Measurements from ENCODE around the gene KDM3B. TPM values are rescaled to one million over a fixed set of nuclear protein-coding genes. Genes with fewer than 3 reads are reported as not detected.

The KDM3B gene
- total and polyA plus RNA-seq, 2 donors, result 40.0 to 43.2 TPM

- H3K9me3 ChIP-seq (ENCODE audit: control insufficient read depth in 2 of 2, insufficient read depth in 1 of 2, low read length in 1 of 2), result peaks cover 2 to 4% of the 10 kb centered on the region in 2 donors
- DNase-seq (ENCODE audit: low read depth in 6 of 9, low spot score in 9 of 9), result peak in 2 of 9 donors; percentile 33 to 55
- H3K4me3 ChIP-seq (ENCODE audit: low read length in 2 of 2), result peak overlapping the region; percentile 91 to 100
- under 1% methylated on average over 11 of the region's 11 CpGs for WGBS
- H3K27me3 ChIP-seq (ENCODE audit: control insufficient read depth in 2 of 2, insufficient read depth in 1 of 2, low read length in 1 of 2), result no peaks in the 10 kb centered on the region
- peaks cover 11 to 14% of the 10 kb centered on the region in 2 donors for H3K36me3 ChIP-seq (ENCODE audit: control insufficient read depth in 2 of 2, insufficient read depth in 2 of 2, low read length in 1 of 2)
- H3K27ac ChIP-seq (ENCODE audit: low read depth in 1 of 2, low read length in 1 of 2), result peak overlapping the region; percentile 97 to 99
- peaks cover 11 to 13% of the 10 kb centered on the region in 2 donors for H3K4me1 ChIP-seq (ENCODE audit: control insufficient read depth in 2 of 2, insufficient read depth in 2 of 2, low read length in 2 of 2)
These were observed 1.1 kb downstream of the KDM3B start for GRCh38 chr5:138353560-138354080.

GRCh38 chr5:138354387-138354786, 1.9 kb downstream of the KDM3B start:
- H3K4me1 ChIP-seq (ENCODE audit: control insufficient read depth in 2 of 2, insufficient read depth in 2 of 2, low read length in 2 of 2), result peaks cover 11 to 13% of the 10 kb centered on the region in 2 donors
- 24% methylated on average over 5 of the region's 5 CpGs for WGBS

GRCh38 chr5:138354926-138355378, 2.5 kb downstream of the KDM3B start:
- H3K36me3 ChIP-seq (ENCODE audit: control insufficient read depth in 2 of 2, insufficient read depth in 2 of 2, low read length in 1 of 2), result peaks cover 0 to 3% of the 10 kb centered on the region in 2 donors
- no peaks in the 10 kb centered on the region for H3K27me3 ChIP-seq (ENCODE audit: control insufficient read depth in 2 of 2, insufficient read depth in 1 of 2, low read length in 1 of 2)
- peaks cover 11 to 13% of the 10 kb centered on the region in 2 donors for H3K4me1 ChIP-seq (ENCODE audit: control insufficient read depth in 2 of 2, insufficient read depth in 2 of 2, low read length in 2 of 2)
- no peak overlapping the region for H3K27ac ChIP-seq (ENCODE audit: low read depth in 1 of 2, low read length in 1 of 2)
- H3K9me3 ChIP-seq (ENCODE audit: control insufficient read depth in 2 of 2, insufficient read depth in 1 of 2, low read length in 1 of 2), result peaks cover 2 to 4% of the 10 kb centered on the region in 2 donors
- DNase-seq (ENCODE audit: low read depth in 6 of 9, low spot score in 9 of 9), result peak in 3 of 9 donors; percentile 36 to 56 (median 37)
- peak overlapping the region; percentile 91 to 100 for H3K4me3 ChIP-seq (ENCODE audit: low read length in 2 of 2)
- 38% methylated on average over 6 of the region's 6 CpGs for WGBS

More at GRCh38 chr5:138354387-138354786, 1.9 kb downstream of the KDM3B start:
- peak in 1 of 9 donors; percentile 26 for DNase-seq (ENCODE audit: low read depth in 6 of 9, low spot score in 9 of 9)
- peaks cover 4 to 6% of the 10 kb centered on the region in 2 donors for H3K36me3 ChIP-seq (ENCODE audit: control insufficient read depth in 2 of 2, insufficient read depth in 2 of 2, low read length in 1 of 2)
- no peaks in the 10 kb centered on the region for H3K27me3 ChIP-seq (ENCODE audit: control insufficient read depth in 2 of 2, insufficient read depth in 1 of 2, low read length in 1 of 2)
- H3K4me3 ChIP-seq (ENCODE audit: low read length in 2 of 2), result peak overlapping the region; percentile 91 to 100
- peaks cover 2 to 4% of the 10 kb centered on the region in 2 donors for H3K9me3 ChIP-seq (ENCODE audit: control insufficient read depth in 2 of 2, insufficient read depth in 1 of 2, low read length in 1 of 2)
- peak overlapping the region in 1 of 2 donors; percentile 97 for H3K27ac ChIP-seq (ENCODE audit: low read depth in 1 of 2, low read length in 1 of 2)

- H3K27me3 ChIP-seq (ENCODE audit: control insufficient read depth in 2 of 2, insufficient read depth in 1 of 2, low read length in 1 of 2), result no peaks in the 10 kb centered on the region
- H3K4me3 ChIP-seq (ENCODE audit: low read length in 2 of 2), result no peak overlapping the region
- no peak overlapping the region for H3K27ac ChIP-seq (ENCODE audit: low read depth in 1 of 2, low read length in 1 of 2)
- 93% methylated on average over 3 of the region's 3 CpGs for WGBS
- H3K4me1 ChIP-seq (ENCODE audit: control insufficient read depth in 2 of 2, insufficient read depth in 2 of 2, low read length in 2 of 2), result peaks cover 8 to 11% of the 10 kb centered on the region in 2 donors
- no peak for DNase-seq (ENCODE audit: low read depth in 6 of 9, low spot score in 9 of 9)
- H3K9me3 ChIP-seq (ENCODE audit: control insufficient read depth in 2 of 2, insufficient read depth in 1 of 2, low read length in 1 of 2), result no peaks in the 10 kb centered on the region
- peaks cover 3 to 4% of the 10 kb centered on the region in 2 donors for H3K36me3 ChIP-seq (ENCODE audit: control insufficient read depth in 2 of 2, insufficient read depth in 2 of 2, low read length in 1 of 2)
These were observed 7.1 kb downstream of the KDM3B start for GRCh38 chr5:138359621-138360020.

- no peaks in the 10 kb centered on the region for H3K27me3 ChIP-seq (ENCODE audit: control insufficient read depth in 2 of 2, insufficient read depth in 1 of 2, low read length in 1 of 2)
- no peaks in the 10 kb centered on the region for H3K9me3 ChIP-seq (ENCODE audit: control insufficient read depth in 2 of 2, insufficient read depth in 1 of 2, low read length in 1 of 2)
- peaks cover 2 to 7% of the 10 kb centered on the region in 2 donors for H3K4me1 ChIP-seq (ENCODE audit: control insufficient read depth in 2 of 2, insufficient read depth in 2 of 2, low read length in 2 of 2)
- DNase-seq (ENCODE audit: low read depth in 6 of 9, low spot score in 9 of 9), result peak in 1 of 9 donors; percentile 16
- H3K27ac ChIP-seq (ENCODE audit: low read depth in 1 of 2, low read length in 1 of 2), result no peak overlapping the region
- H3K4me3 ChIP-seq (ENCODE audit: low read length in 2 of 2), result no peak overlapping the region
- H3K36me3 ChIP-seq (ENCODE audit: control insufficient read depth in 2 of 2, insufficient read depth in 2 of 2, low read length in 1 of 2), result peaks cover 3 to 4% of the 10 kb centered on the region in 2 donors
- WGBS, result 94% methylated on average over 1 of the region's 1 CpG
These were observed 8.5 kb downstream of the KDM3B start for GRCh38 chr5:138360941-138361452.

- WGBS, result 96% methylated on average over 1 of the region's 1 CpG
These were observed 12.1 kb downstream of the KDM3B start for GRCh38 chr5:138364576-138364975.

GRCh38 chr5:138366632-138367382, 14.3 kb downstream of the KDM3B start:
- Histone ChIP-seq H3K27me3 (ENCODE audit: control insufficient read depth in 2 of 2, insufficient read depth in 1 of 2, low read length in 1 of 2) (no peaks in the 10 kb centered on the region), H3K36me3 (ENCODE audit: control insufficient read depth in 2 of 2, insufficient read depth in 2 of 2, low read length in 1 of 2) (peaks cover 0 to 4% of the 10 kb centered on the region in 2 donors), H3K4me3 (ENCODE audit: low read length in 2 of 2) (no peak overlapping the region), H3K27ac (ENCODE audit: low read depth in 1 of 2, low read length in 1 of 2) (no peak overlapping the region), H3K4me1 (ENCODE audit: control insufficient read depth in 2 of 2, insufficient read depth in 2 of 2, low read length in 2 of 2) (no peaks in the 10 kb centered on the region), H3K9me3 (ENCODE audit: control insufficient read depth in 2 of 2, insufficient read depth in 1 of 2, low read length in 1 of 2) (no peaks in the 10 kb centered on the region)
- no peak for DNase-seq (ENCODE audit: low read depth in 6 of 9, low spot score in 9 of 9)
- 90% methylated on average over 4 of the region's 4 CpGs for WGBS

More at GRCh38 chr5:138364576-138364975, 12.1 kb downstream of the KDM3B start:
- H3K9me3 ChIP-seq (ENCODE audit: control insufficient read depth in 2 of 2, insufficient read depth in 1 of 2, low read length in 1 of 2), result no peaks in the 10 kb centered on the region
- H3K4me1 ChIP-seq (ENCODE audit: control insufficient read depth in 2 of 2, insufficient read depth in 2 of 2, low read length in 2 of 2), result peaks cover 2 to 7% of the 10 kb centered on the region in 2 donors
- DNase-seq (ENCODE audit: low read depth in 6 of 9, low spot score in 9 of 9), result no peak
- H3K27me3 ChIP-seq (ENCODE audit: control insufficient read depth in 2 of 2, insufficient read depth in 1 of 2, low read length in 1 of 2), result no peaks in the 10 kb centered on the region
- H3K36me3 ChIP-seq (ENCODE audit: control insufficient read depth in 2 of 2, insufficient read depth in 2 of 2, low read length in 1 of 2), result peaks cover 0 to 4% of the 10 kb centered on the region in 2 donors
- H3K27ac ChIP-seq (ENCODE audit: low read depth in 1 of 2, low read length in 1 of 2), result no peak overlapping the region
- H3K4me3 ChIP-seq (ENCODE audit: low read length in 2 of 2), result no peak overlapping the region

GRCh38 chr5:138369261-138369660, 16.8 kb downstream of the KDM3B start:
- Histone ChIP-seq H3K27me3 (ENCODE audit: control insufficient read depth in 2 of 2, insufficient read depth in 1 of 2, low read length in 1 of 2) (no peaks in the 10 kb centered on the region), H3K36me3 (ENCODE audit: control insufficient read depth in 2 of 2, insufficient read depth in 2 of 2, low read length in 1 of 2) (peaks cover 3 to 15% of the 10 kb centered on the region in 2 donors), H3K4me1 (ENCODE audit: control insufficient read depth in 2 of 2, insufficient read depth in 2 of 2, low read length in 2 of 2) (no peaks in the 10 kb centered on the region), H3K9me3 (ENCODE audit: control insufficient read depth in 2 of 2, insufficient read depth in 1 of 2, low read length in 1 of 2) (no peaks in the 10 kb centered on the region), H3K27ac (ENCODE audit: low read depth in 1 of 2, low read length in 1 of 2) (no peak overlapping the region), H3K4me3 (ENCODE audit: low read length in 2 of 2) (no peak overlapping the region)
- DNase-seq (ENCODE audit: low read depth in 6 of 9, low spot score in 9 of 9), result no peak
- 78% methylated on average over 5 of the region's 5 CpGs for WGBS

GRCh38 chr5:138369706-138370105, 17.2 kb downstream of the KDM3B start:
- peak in 1 of 9 donors; percentile 13 for DNase-seq (ENCODE audit: low read depth in 6 of 9, low spot score in 9 of 9)
- Histone ChIP-seq H3K4me3 (ENCODE audit: low read length in 2 of 2) (no peak overlapping the region), H3K9me3 (ENCODE audit: control insufficient read depth in 2 of 2, insufficient read depth in 1 of 2, low read length in 1 of 2) (no peaks in the 10 kb centered on the region), H3K27ac (ENCODE audit: low read depth in 1 of 2, low read length in 1 of 2) (no peak overlapping the region), H3K36me3 (ENCODE audit: control insufficient read depth in 2 of 2, insufficient read depth in 2 of 2, low read length in 1 of 2) (peaks cover 5 to 16% of the 10 kb centered on the region in 2 donors), H3K27me3 (ENCODE audit: control insufficient read depth in 2 of 2, insufficient read depth in 1 of 2, low read length in 1 of 2) (no peaks in the 10 kb centered on the region), H3K4me1 (ENCODE audit: control insufficient read depth in 2 of 2, insufficient read depth in 2 of 2, low read length in 2 of 2) (no peaks in the 10 kb centered on the region)
- WGBS, result 95% methylated on average over 2 of the region's 2 CpGs

All from thymus (tissue), 11 donors.